Umbilical cord (tissue), 1 donor: ENCODE measurements around the gene HNRNPM. TPM values are rescaled to one million over a fixed set of nuclear protein-coding genes. Genes with fewer than 3 reads are reported as not detected.

Experiments used
- total RNA-seq: library from RNA; depleted of rRNA; stranded (reverse); fragments of >200 nt; gene quantifications from one replicate; pipeline ENCODE4 v1.2.3, GENCODE V29; 2014; ENCODE audit warnings: low replicate concordance; ENCODE audit not compliant: insufficient read depth

Gene HNRNPM
- total RNA-seq, 1 donor from 2014 or later: 109 TPM

Other genes starting within 250 kb of the HNRNPM start
- gene CERS4, start 235.6 kb upstream of the HNRNPM start, total RNA-seq: 17.8 TPM
- 4.1 TPM for gene CD320, start 136.6 kb upstream of the HNRNPM start, total RNA-seq
- gene NDUFA7, start 123.6 kb upstream of the HNRNPM start, total RNA-seq: not detected
- gene RPS28, start 123.5 kb upstream of the HNRNPM start, total RNA-seq: 424 TPM
- 3.9 TPM for gene KANK3, start 101.7 kb upstream of the HNRNPM start, total RNA-seq
- gene ANGPTL4, start 80.8 kb upstream of the HNRNPM start, total RNA-seq: 5.3 TPM
- gene RAB11B, start 54.6 kb upstream of the HNRNPM start, total RNA-seq: 42.6 TPM
- gene MARCHF2, start 31.7 kb upstream of the HNRNPM start, total RNA-seq: 77.0 TPM
- gene PRAM1, start 57.7 kb downstream of the HNRNPM start, total RNA-seq: 0.72 TPM
- 6.3 TPM for gene ZNF414, start 69.2 kb downstream of the HNRNPM start, total RNA-seq
- gene MYO1F, start 132.5 kb downstream of the HNRNPM start, total RNA-seq: 20.2 TPM
- 64.8 TPM for gene ADAMTS10, start 165.7 kb downstream of the HNRNPM start, total RNA-seq
- gene NFILZ, start 185.7 kb downstream of the HNRNPM start, total RNA-seq: not detected